NCI-H748 treated with DMSO at 0.1 percent for 48 hours (cell line): ENCODE data around the gene NCAM2.

Experiments
- DNase-seq: peaks from one replicate; lab custom pipeline; 2025; lab: John Stamatoyannopoulos, UW

The NCAM2 gene

GRCh38 chr21:21457077-21457476, 458.9 kb downstream of the NCAM2 start:
- no peak for DNase-seq

- DNase-seq = no peak
These were observed 460.0 kb downstream of the NCAM2 start for GRCh38 chr21:21458124-21458631.

GRCh38 chr21:21460979-21461378, 462.8 kb downstream of the NCAM2 start:
- no peak for DNase-seq

GRCh38 chr21:21463456-21463855, 465.2 kb downstream of the NCAM2 start:
- DNase-seq = no peak

GRCh38 chr21:21464684-21465083, 466.5 kb downstream of the NCAM2 start:
- no peak for DNase-seq

- DNase-seq = no peak
These were observed 468.5 kb downstream of the NCAM2 start for GRCh38 chr21:21466752-21467151.

- no peak for DNase-seq
These were observed 469.8 kb downstream of the NCAM2 start for GRCh38 chr21:21468003-21468402.

- DNase-seq = no peak
These were observed 483.0 kb downstream of the NCAM2 start for GRCh38 chr21:21481239-21481638.

- no peak for DNase-seq
These were observed 510.6 kb downstream of the NCAM2 start for GRCh38 chr21:21508859-21509258.

- DNase-seq = no peak
These were observed 532.5 kb downstream of the NCAM2 start for GRCh38 chr21:21530680-21531079.

GRCh38 chr21:21547368-21547953, 549.3 kb downstream of the NCAM2 start:
- DNase-seq = no peak

- DNase-seq = no peak
These were observed 561.3 kb downstream of the NCAM2 start for GRCh38 chr21:21559285-21560045.
